GM18511 (cell line): ENCODE measurements around the gene BRS3.
"Not testable (repeated sequence)": the region's sequence is repeated elsewhere in the genome, so short reads cannot be mapped to it uniquely, and the experiment has no call there.

Experiments
- ATAC-seq: cut with Tn5 transposase; IDR thresholded peaks from one replicate; pipeline ENCODE4 v1.9.1; 2021; ENCODE audit warnings: mild to moderate bottlenecking, moderate library complexity; ENCODE audit not compliant: unreplicated experiment

Gene BRS3

GRCh38 chrX:136487647-136488046 is at the start of gene BRS3:
BRS3 (plus strand) TSS chrX:136487947; CDS start chrX:136488115, 168 bp downstream.
- no peak for ATAC-seq

- ATAC-seq, result no peak
Observed at GRCh38 chrX:136438192-136438591, 49.6 kb upstream of the BRS3 start.

GRCh38 chrX:136445674-136446073 is 42.1 kb upstream of the BRS3 start:
- not testable (repeated sequence) for ATAC-seq

GRCh38 chrX:136446208-136446607 is 41.5 kb upstream of the BRS3 start:
- ATAC-seq, result no peak

GRCh38 chrX:136447308-136447707 is 40.4 kb upstream of the BRS3 start:
- no peak for ATAC-seq

- no peak for ATAC-seq
Observed at GRCh38 chrX:136447968-136448367, 39.8 kb upstream of the BRS3 start.

- no peak for ATAC-seq
Observed at GRCh38 chrX:136450050-136450830, 37.5 kb upstream of the BRS3 start.

GRCh38 chrX:136452614-136453013 is 35.1 kb upstream of the BRS3 start:
- ATAC-seq, result no peak

GRCh38 chrX:136453114-136453513 is 34.6 kb upstream of the BRS3 start:
- no peak for ATAC-seq

GRCh38 chrX:136453771-136454170 is 34.0 kb upstream of the BRS3 start:
- ATAC-seq, result no peak

- no peak for ATAC-seq
Observed at GRCh38 chrX:136456133-136456532, 31.6 kb upstream of the BRS3 start.

- no peak for ATAC-seq
Observed at GRCh38 chrX:136457303-136457917, 30.3 kb upstream of the BRS3 start.

GRCh38 chrX:136464589-136464988 is 23.2 kb upstream of the BRS3 start:
- ATAC-seq, result no peak

GRCh38 chrX:136467303-136467702 is 20.4 kb upstream of the BRS3 start:
- ATAC-seq, result no peak

GRCh38 chrX:136468391-136469103 is 19.2 kb upstream of the BRS3 start:
- ATAC-seq, result no peak

- ATAC-seq, result no peak
Observed at GRCh38 chrX:136473663-136474062, 14.1 kb upstream of the BRS3 start.

- no peak for ATAC-seq
Observed at GRCh38 chrX:136475236-136475635, 12.5 kb upstream of the BRS3 start.

- ATAC-seq, result no peak
Observed at GRCh38 chrX:136476501-136476900, 11.2 kb upstream of the BRS3 start.

GRCh38 chrX:136477026-136477425 is 10.7 kb upstream of the BRS3 start:
- ATAC-seq, result no peak

GRCh38 chrX:136480383-136480782 is 7.4 kb upstream of the BRS3 start:
- no peak for ATAC-seq

- ATAC-seq, result no peak
Observed at GRCh38 chrX:136488706-136489105, 959 bp downstream of the BRS3 start.

GRCh38 chrX:136491832-136492231 is 4.1 kb downstream of the BRS3 start:
- ATAC-seq, result no peak
